GM19238 (cell line): Measurements from ENCODE around the gene TKFC.
A peak's percentile ranks its signal among the peaks of the same experiment; 100 is the strongest.

Source experiments
- DNase-seq: peaks from one replicate; pipeline ENCODE4 v3.0.0; 2011; ENCODE audit warnings: low spot score; ENCODE audit not compliant: insufficient read length

TKFC gene

GRCh38 chr11:61345954-61346843 is 13.2 kb downstream of the TKFC start:
- DNase-seq = no peak

GRCh38 chr11:61347916-61348461 is 15.0 kb downstream of the TKFC start:
- no peak for DNase-seq

GRCh38 chr11:61349189-61349751 is 16.2 kb downstream of the TKFC start:
- no peak for DNase-seq

- DNase-seq = no peak
Observed at GRCh38 chr11:61349916-61350315, 16.9 kb downstream of the TKFC start.

GRCh38 chr11:61350336-61350735 is 17.3 kb downstream of the TKFC start:
- DNase-seq = no peak

GRCh38 chr11:61350803-61351202 is 17.8 kb downstream of the TKFC start:
- no peak for DNase-seq

- DNase-seq = no peak
Observed at GRCh38 chr11:61352038-61352437, 19.0 kb downstream of the TKFC start.

- no peak for DNase-seq
Observed at GRCh38 chr11:61353131-61354067, 20.4 kb downstream of the TKFC start.

GRCh38 chr11:61354208-61354607 is 21.2 kb downstream of the TKFC start:
- no peak for DNase-seq

GRCh38 chr11:61356706-61357105 is 23.7 kb downstream of the TKFC start:
- no peak for DNase-seq

GRCh38 chr11:61357233-61357893 is 24.3 kb downstream of the TKFC start:
- DNase-seq = peak; percentile 42

GRCh38 chr11:61357894-61358239 is 24.8 kb downstream of the TKFC start:
- DNase-seq = no peak

GRCh38 chr11:61358566-61358965 is 25.5 kb downstream of the TKFC start:
- no peak for DNase-seq

GRCh38 chr11:61359516-61359915 is 26.5 kb downstream of the TKFC start:
- DNase-seq = no peak

- DNase-seq = no peak
Observed at GRCh38 chr11:61361237-61361740, 28.3 kb downstream of the TKFC start.

GRCh38 chr11:61361741-61362541 is 28.9 kb downstream of the TKFC start, which contains the start of the genes CYB561A3 and TMEM138:
CYB561A3 (minus strand) TSS chr11:61361882; CDS start chr11:61356713, 5,169 bp downstream.
TMEM138 (plus strand) TSS chr11:61362374; CDS start chr11:61364391, 2,017 bp downstream.
- DNase-seq = peak; percentile 86

- peak; percentile 27 for DNase-seq
Observed at GRCh38 chr11:61362542-61362875, 29.5 kb downstream of the TKFC start.

GRCh38 chr11:61364012-61364675 is 31.1 kb downstream of the TKFC start:
- no peak for DNase-seq

- DNase-seq = no peak
Observed at GRCh38 chr11:61367406-61367805, 34.4 kb downstream of the TKFC start.
